ENCODE results near the gene BCL2L1.

The BCL2L1 gene

DNA sequence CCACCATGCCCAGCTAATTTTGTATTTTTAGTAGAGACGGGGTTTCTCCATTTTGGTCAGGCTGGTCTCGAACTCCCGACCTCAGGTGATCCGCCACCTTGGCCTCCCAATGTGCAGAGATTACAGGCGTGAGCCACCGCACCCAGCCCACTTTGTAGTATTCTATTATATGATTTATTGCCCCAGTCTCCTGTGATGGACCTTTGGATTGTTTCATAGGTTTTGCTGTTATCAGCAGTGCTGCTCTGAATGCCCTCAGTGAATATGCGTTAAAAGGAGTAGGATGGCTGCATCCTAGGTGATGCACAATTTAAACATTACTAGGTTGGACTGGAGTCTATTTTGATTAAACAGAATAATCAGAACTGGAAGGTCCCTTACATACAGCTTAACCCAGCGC lies 107.3 kb downstream of the BCL2L1 start:
- peaks cover 0 to 4% of the 10 kb centered on the region in 2 donors for H3K4me1 Mint-ChIP-seq (ENCODE audit: low read depth in 2 of 2)
- no peaks in the 10 kb centered on the region for H3K9me3 Mint-ChIP-seq
- H3K4me3 Mint-ChIP-seq, result no peak overlapping the region
- H3K27ac Mint-ChIP-seq, result no peak overlapping the region
- DNase-seq (no peak), ATAC-seq (replicated peaks) (no peak)
- peaks cover 18 to 34% of the 10 kb centered on the region in 2 donors for H3K27me3 Mint-ChIP-seq
- peaks cover 14% of the 10 kb centered on the region for H3K36me3 Mint-ChIP-seq (ENCODE audit: insufficient read depth)
